Breast epithelium (tissue), 3 donors: Measurements from ENCODE around the gene TLL2.

ENCODE experiments used
- POLR2A ChIP-seq: fragments of 450-650 bp; IDR thresholded peaks from one replicate; pipeline ENCODE4 v1.6.1; 2016; ENCODE audit warnings: antibody characterized with exemption, mild to moderate bottlenecking, moderate library complexity
- POLR2AphosphoS5 ChIP-seq, 3 donors: sonication (generic); formaldehyde crosslinking; IDR thresholded peaks; one replicate each; pipeline ENCODE4 v1.6.1; 2017; ENCODE audit warnings: antibody characterized with exemption in 3 of 3
- TF ChIP-seq, protein P1 (sequence below), 3 donors: fragments of 450-650 bp; IDR thresholded peaks; one replicate each; pipeline ENCODE4 v1.5.1; 2016 to 2017; ENCODE audit warnings: antibody characterized with exemption in 3 of 3, mild to moderate bottlenecking in 3 of 3, moderate library complexity in 3 of 3

DNA sequence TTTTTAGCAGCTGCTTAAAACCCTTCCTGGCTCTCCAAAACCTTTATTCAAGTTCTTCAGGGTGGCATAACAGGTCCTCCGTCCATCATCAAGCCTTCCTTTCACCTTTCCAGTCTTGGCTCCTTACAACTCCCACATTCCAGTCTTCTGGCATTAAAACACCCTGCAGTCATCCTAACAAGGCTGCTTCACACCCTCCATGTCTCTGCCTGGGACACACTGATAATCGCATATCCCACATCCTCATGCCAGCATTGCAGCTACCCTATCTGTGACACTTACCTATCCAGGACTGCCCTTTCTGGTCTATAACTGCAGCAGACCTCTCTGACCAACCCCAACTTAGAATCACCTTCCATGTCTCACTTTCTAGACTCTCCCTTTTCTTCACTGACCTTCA, 2.6 kb upstream of the TLL2 start:
- TF ChIP-seq, protein P1, sequence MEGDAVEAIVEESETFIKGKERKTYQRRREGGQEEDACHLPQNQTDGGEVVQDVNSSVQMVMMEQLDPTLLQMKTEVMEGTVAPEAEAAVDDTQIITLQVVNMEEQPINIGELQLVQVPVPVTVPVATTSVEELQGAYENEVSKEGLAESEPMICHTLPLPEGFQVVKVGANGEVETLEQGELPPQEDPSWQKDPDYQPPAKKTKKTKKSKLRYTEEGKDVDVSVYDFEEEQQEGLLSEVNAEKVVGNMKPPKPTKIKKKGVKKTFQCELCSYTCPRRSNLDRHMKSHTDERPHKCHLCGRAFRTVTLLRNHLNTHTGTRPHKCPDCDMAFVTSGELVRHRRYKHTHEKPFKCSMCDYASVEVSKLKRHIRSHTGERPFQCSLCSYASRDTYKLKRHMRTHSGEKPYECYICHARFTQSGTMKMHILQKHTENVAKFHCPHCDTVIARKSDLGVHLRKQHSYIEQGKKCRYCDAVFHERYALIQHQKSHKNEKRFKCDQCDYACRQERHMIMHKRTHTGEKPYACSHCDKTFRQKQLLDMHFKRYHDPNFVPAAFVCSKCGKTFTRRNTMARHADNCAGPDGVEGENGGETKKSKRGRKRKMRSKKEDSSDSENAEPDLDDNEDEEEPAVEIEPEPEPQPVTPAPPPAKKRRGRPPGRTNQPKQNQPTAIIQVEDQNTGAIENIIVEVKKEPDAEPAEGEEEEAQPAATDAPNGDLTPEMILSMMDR (IDR thresholded peaks at IDR 0.05): no peak
- TF ChIP-seq POLR2A: no peak
- no peak for TF ChIP-seq POLR2AphosphoS5 (IDR thresholded peaks at IDR 0.05)
